Measurements from ENCODE around the gene ZC3H12C.

GRCh38 chr11:110200836-110201235, 107.6 kb downstream of the ZC3H12C start:
- TF ChIP-seq CTCF (conservative IDR thresholded peaks at IDR 0.05 in 1 of 2, IDR thresholded peaks at IDR 0.05 in 1 of 2; ENCODE audit: extremely low read depth in 1 of 2, insufficient read depth in 1 of 2, low read depth in 1 of 2, low read length in 2 of 2) (no peak), EZH2 (IDR thresholded peaks at IDR 0.05; ENCODE audit: borderline replicate concordance, low read length) (no peak)

Data from mammary epithelial cell (primary cell).